DMS53 treated with DMSO at 0.1 percent for 48 hours (cell line): ENCODE results near the gene TMEM139.

Experiments
- DNase-seq: peaks from one replicate; lab custom pipeline; 2025; ENCODE audit not compliant: unreplicated experiment; lab: John Stamatoyannopoulos, UW

The TMEM139 gene

GRCh38 chr7:143321734-143322133, 37.0 kb downstream of the TMEM139 start:
- no peak for DNase-seq

DNA sequence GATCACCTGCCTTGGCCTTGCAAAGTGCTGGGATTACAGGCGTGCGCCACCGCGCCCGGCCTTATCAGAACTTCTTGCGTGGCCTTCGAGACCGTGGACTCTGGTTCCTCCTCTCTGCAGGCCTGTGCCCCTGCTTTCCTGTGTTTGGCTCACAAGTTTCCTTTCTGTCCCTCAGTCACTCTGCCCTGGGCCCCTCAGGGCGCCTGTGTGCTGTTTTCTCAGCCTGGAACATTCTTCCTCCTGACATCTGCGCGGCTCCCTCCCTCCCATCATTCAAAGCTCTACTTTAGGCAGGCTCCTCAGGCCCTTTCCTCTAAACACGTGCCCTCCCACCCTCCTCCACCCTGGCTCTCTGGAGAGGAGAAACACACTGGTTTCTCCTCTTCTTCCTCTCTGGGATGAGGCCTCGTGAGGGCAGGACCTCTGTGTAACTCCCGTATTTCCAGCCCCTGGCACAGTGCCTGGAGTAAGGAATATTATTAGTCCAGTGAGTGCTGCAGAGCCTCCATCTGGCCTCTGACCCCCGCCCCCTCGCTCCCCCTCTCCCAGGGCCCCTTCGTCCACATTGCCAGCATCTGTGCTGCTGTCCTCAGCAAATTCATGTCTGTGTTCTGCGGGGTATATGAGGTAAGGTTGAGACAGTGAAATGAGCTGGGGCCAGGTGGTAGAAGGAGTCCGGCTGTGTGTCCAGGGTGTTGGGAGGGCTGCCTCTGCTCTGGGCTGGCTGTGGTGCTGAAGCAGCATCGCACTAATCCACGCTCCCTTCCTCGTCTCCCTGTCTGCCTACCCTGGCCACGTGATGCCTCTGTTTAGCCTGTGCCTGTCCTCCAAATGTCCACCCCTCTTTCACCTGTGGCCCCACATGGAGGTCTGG, 38.2 kb downstream of the TMEM139 start:
- no peak for DNase-seq

DNA sequence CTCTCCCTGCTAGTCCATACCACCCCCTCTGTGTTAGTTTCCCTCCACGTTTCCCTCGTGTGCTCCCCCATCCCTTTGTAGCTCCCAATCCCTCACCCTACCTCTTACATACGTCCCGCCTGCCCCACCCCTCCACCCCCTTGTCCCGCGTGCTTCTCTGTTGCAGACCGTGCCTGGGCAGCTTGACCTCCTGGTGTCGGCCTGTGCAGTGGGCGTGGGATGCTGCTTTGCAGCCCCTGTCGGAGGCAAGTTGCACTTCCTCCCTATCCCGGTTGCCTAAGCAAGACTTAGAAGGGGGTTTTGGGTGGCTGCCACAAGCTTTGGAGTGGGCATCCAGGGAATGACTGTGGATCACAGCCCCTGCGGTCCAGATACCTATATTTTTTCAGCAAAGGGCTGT, 38.9 kb downstream of the TMEM139 start:
- DNase-seq = no peak

GRCh38 chr7:143325240-143325639, 40.5 kb downstream of the TMEM139 start:
- DNase-seq = peak; percentile 22

- no peak for DNase-seq
Observed at GRCh38 chr7:143327903-143328302, 43.1 kb downstream of the TMEM139 start.

DNA sequence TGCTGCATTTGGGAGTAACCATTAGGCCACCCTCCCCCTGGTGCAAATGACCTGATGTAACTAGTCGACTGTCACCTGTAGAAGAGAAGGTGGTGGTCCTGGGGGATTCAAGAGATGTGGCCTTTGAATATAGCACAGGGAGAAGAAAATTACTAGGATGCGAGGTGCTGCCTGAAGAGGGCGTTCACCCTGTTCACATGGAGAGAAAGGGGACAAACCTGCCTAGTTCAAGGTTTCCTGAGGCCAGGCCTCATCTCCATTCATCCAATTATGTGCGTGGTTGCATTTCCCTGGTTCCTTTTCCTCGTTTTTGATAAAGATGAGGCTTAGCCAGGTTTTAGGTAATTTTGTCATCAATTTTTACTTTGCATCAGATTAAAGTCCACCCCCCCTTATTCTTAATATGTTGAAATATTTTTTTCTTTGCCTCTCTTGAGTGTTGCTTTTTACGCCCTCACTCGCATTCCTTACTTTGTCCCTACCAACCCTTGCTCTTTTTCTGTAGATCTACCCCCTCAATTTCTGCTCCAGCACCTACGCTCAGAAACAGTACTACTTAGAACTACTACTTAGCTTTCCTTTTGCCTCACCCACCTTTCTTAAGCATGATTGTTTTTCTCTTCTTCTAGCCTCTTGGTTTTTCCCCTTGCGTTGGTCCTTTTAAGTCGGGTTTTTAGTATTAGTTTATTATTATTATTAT, 44.9 kb downstream of the TMEM139 start:
- DNase-seq = no peak

DNA sequence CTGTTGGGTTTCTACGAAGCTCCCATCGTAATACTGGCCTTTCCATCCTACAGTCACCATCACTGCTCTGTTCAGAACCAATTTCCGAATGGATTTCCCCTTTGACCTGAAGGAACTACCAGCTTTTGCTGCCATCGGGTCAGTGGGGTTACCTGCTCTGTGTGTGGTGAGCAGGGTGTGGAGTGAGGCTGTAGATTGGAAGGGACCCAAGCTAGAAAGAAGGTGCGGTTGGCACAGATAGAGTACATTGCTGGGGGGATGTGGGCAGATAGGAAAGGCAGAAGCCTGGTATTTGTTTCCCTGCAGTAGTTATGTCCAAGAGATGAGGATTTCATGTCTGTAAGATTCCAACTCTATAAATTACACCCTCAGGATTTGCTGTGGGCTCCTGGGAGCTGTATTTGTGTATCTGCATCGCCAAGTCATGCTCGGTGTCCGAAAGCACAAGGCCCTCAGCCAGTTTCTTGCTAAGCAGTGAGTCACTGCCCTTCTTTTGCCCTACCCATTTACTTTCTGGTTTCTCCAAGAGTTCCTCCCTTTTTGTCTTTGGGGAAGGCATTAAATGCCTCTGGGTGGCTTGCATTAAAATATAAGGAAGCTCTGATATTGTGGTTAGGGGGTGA, 46.5 kb downstream of the TMEM139 start:
- no peak for DNase-seq

DNA sequence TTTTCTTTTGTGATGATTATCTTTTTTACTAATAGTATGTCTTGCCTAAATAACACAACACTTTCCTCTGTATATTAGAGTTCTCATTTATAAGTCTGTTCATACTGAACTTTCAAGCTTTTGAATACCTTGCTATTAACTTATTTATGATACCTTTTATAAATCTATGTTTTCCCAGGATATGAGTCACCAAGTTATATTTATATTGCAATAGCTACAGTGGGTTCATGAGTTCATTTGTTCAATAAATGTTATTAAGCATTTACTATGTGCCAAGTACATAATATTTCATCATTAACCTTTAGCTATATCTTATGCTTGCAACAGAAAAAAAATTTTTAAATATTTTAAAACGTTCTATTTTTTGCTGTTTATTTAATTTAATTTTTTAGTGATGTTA, 49.5 kb downstream of the TMEM139 start:
- peak; percentile 13 for DNase-seq

GRCh38 chr7:143337216-143337615, 52.5 kb downstream of the TMEM139 start:
- DNase-seq = no peak
